Endothelial cell of hepatic sinusoid (primary cell): ENCODE results near the gene VRK3.
"Not testable (repeated sequence)": the region's sequence is repeated elsewhere in the genome, so short reads cannot be mapped to it uniquely, and the experiment has no call there.

ENCODE experiments used
- in situ Hi-C: cut with HindIII; loops from 2 replicates; pipeline ENCODE4 v1.10.0; 2017; ENCODE audit warnings: low sequenced_read_pairs

VRK3 gene

DNA sequence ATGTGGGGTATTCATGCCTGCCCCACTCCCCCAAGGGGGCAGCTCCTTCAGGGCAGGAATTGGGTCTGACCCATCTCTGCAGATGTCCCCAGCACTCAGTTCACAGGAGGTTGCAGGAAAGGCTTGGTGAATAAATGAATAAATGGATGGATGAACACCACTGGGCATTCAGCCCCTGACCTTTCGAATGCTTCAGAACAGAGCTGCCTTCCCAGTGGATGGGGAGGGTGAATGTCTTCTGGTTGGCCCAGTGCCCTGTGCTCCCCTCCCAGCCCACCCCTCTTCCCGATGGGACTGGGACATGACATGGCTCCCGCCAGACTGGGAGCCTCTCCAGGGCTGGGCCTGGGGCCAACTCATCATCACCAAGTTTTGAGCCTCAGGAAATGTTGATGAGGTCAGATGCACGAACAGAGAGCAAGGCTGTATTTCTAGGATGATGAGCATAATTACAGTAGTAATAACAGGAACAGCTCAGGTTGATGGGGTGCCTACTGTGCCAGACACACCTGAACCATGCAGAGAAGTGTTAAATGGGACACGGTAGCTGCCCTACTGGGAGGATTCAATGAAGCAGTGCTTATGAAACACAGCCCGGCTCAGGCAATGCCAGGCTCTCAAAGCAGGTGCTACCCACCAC lies 25.7 kb downstream of the VRK3 start:
- in situ Hi-C loops, result no loop called here

DNA sequence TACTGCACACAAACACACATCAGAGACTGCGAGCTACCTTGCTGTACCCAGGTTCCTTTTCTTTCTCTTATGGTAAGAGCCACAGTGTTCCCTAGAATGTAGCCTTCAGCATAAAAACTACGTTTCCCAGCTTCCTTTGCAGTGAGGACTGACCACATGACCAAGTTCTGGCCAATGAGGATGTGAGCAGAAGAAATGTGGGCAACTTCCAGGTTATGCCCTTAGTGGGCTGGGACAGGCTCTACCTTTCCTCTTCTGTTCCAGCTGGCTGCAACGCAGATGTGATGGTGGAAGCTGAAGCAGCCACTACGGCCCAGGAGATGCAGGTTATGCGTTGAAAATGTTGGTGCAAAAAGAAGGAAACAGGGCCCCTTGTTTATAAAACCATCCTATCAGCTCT lies 27.5 kb downstream of the VRK3 start:
- in situ Hi-C loops, result no loop called here

DNA sequence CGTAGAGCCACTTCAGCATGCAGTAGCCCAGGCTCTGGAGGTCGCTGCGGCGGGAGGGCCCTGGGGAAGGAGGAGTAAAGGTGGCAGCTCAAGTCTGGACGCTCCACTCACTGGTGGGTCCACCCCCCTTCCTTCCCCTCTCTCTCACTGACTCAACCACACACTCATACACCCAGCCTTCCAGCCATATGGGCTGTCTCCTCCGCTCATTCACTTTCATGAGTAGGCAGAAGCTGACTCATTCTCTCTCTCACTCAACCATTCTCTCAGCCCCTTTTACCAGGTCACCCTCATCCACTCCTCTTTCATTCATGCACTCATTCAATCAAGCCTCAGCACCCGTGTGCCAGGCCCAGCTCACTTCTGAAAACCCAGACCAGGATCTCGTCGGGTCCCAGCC lies 36.7 kb downstream of the VRK3 start:
- in situ Hi-C loops, result no loop called here

DNA sequence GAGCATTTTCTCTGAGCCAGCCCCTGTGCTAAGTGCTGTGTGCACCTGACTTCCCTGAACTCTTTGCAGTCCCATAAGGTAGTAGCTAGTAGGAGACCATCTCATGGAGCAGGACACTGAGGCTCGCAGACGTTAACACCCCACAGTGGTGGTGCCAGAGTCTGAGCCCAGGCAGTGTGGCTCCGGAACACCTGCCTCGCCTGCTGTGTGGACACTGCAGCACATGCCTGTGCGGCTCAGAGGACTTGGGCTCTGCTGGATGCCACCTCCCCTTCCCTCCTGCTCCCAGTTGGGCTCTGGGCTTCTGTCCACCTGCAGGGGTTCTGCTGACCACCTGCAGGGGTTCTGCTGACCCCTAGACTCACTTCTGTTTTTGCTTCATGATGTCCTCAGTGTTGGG lies 37.2 kb downstream of the VRK3 start:
- in situ Hi-C loops, result no loop called here

DNA sequence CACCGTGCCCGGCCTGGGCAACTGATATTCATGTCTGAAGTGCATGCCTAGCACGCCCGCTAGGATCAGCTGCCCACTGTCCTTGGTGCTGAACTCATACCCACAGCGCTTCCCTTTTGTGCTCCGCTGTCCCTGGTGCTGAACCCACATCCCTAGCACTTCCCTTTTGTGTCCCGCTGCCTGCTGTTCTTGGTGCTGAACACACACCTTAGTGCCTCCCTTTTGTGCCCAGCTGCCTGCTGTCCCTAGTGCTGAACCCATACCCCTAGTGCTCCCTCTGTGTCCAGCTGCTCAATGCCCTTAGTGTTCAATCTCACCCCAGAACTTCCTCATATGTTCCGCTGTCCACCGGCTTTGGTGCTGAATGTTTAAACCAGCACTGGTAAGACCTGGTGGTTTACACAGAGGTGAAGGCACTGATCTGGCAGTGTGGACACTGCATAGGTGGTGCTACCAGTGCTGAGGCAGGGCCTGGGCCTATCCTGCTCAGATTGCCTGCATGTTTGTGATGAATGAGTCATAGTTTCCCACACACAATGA lies 37.9 kb downstream of the VRK3 start:
- in situ Hi-C loops, result no loop called here

DNA sequence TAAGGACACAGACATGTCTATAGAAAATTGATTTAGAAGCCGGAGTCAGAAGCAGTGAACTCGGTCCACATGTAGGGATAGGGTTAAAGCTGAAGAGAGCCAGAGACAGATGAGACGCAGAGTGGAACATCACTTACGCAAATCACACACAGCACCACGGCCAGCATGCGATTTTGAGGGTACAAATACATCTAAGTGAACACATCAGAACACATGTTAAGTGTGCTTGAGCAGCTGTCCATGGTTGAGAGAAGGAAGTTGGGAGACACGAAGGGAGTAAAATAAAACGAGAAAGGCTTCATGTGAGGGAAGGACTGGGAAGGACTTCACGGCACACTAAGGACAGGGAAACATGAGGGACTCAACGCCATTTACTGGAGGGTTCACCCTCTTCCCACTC lies 38.8 kb downstream of the VRK3 start:
- in situ Hi-C loops, result no loop called here

DNA sequence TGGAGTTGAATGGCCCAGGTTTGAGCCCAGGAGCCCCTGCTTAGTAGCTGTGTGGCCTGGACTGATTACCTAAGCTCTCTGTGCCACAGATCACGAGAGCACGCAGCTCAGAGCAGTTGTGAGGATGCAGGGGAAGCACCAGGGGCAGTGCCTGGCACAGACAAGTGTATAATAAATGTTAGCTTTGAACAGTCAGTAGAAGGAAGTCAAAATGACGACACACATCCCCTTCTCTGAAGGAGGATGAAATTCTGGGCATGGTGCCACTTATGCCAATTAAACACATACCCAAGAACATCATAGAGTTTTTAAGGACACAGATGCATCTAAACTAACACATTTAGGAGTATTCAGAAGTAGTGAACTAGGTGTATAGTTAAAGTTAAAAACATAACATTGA lies 39.3 kb downstream of the VRK3 start:
- in situ Hi-C loops, result no loop called here

DNA sequence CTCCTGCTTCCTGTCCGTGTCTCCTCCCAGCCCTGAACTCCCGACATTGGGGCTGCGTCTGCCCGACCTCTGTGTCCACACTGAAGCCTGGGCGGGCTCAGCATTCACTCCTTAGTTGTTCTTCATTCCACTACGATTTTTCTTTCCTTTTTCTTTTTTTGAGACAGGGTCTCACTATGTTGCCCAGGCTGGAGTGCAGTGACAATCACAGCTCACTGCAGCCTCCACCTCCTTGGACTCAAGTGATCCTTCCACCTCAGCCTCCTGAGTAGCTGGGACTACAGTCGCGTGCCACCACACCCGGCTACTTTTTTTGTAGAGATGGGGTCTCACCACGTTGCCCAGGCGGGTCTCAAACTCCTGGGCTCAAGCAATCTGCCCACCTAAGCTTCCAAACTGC lies 40.7 kb downstream of the VRK3 start:
- in situ Hi-C loops, result no loop called here

DNA sequence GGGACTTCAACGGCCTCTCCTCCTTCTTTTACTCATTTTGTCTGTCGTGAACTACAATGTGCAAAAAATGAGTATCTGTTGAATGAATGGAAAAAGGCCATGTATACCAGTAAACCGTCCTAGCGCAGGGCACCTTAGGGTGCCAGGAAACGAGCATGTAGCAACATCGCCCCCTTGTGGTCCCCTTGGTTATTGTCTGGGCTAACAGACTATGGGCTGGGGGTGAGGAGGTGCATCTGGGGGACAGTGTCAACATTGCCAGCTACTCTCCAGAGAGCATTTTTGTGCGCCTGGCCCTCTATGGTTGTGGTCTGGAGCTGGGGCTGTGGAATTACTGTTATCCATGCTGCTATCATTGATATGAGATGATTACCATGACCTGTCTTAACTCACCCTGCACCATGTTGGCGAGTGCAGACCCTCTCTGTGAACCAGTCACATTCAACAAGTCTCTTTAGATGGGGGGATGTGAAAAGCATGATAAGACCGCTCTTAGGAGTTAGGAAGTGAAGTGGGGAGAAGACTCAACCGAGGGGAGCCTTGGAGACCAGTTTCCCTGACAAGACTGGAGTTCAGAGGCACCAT lies 41.4 kb downstream of the VRK3 start:
- in situ Hi-C loops, result no loop called here

DNA sequence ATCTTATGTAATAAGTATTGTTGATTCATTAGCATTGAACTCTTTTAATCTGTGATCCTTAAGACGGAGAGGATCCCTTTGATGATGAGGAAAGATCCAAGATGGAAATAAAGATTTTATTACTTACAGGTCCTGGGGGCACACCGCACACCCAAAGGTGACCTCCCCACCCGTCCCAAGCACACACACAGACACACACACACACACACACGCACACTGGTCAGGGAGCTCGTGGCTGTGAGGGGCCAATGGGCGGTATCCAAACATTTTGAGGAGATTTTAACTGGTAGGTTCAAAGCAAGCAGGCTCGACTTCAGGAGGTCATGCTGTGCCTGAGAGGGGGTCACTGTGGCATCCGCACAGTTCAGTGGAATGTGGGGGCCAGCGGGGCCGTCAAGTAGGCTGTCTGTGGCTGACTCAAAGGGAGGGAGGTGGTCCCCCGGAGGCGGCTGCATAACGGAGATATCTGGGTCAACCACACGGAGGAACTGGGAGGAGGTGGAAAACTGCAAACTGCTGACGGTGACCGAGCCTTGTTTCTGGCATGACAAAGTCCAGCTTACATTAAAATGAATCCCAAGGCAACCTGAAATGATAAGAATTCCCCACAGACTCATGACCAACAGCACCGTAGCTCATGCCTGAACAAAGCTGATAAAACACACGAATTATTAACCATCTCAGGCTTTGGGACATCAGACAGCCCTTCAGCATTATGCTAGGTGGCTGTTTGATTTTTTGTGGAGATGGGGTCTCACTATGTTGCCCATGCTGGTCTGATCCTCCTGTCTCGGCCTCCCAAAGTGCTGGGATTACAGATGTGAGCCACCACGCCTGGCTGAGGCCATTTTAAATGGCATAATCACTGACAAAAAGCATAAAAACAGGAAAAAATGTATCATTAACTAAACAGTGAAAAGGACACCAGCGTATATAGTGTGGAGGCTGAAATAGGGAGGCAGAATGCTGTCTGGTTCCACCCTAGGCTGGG lies 43.3 kb downstream of the VRK3 start:
- in situ Hi-C loops, result no loop called here

DNA sequence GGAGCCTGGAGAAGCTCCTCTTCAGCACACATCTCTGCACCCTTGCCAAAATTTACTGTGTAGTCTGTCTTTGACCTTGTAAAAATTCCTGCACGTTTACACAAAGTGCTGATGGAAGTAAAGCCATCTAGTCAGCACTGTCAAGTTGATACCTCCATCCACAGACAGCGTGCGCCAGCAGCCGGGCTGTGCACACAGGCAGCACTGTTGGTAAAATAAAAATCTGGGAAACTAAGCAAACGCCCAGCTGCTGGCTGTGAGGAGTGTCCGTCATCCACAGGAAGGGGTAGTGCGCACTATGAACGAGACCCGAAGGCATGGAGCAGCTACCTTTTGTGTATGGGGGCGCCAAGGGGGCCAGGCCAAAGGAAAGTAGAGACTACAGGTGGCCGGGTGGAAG lies 46.8 kb downstream of the VRK3 start:
- in situ Hi-C loops, result no loop called here

DNA sequence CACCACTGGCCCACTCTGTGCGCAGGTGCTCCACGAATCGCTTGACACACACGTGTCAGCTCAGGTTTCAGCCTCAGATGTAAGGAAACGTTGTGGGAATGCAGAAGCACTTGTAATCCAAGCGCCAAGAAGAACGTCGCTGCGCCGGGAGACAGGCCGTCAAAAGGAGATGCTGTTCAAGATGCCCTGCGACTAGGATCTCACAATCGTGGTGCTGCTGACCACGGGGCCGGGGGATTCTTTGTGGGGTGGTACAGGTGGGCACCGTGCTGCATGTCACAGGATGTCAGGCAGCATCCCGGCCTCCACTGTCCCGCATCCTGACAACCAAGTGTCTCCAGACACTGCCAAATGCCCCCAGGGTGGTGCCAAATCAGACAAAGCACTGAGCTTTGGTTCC lies 47.3 kb downstream of the VRK3 start:
- in situ Hi-C loops, result no loop called here

DNA sequence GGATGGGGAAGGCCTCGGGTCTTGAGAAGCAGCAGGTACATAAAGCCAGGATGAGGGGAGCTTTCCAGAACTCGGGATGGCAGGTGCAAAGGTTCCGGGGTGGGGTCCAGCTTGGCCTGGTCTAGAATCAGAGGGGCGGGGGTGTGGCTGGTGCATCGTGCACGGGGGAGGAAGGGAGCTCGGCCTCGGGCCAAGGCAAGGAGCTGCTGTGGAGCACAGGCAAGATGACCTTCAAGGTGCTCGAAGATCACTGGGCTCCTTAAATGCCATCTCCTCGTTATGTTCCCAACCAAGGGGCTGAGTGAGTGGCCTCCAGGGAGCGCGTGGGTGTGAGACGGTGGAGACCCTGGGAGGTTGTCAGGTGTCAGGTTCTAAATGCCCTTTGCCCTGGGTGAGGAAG lies 48.1 kb downstream of the VRK3 start:
- in situ Hi-C loops, result no loop called here

DNA sequence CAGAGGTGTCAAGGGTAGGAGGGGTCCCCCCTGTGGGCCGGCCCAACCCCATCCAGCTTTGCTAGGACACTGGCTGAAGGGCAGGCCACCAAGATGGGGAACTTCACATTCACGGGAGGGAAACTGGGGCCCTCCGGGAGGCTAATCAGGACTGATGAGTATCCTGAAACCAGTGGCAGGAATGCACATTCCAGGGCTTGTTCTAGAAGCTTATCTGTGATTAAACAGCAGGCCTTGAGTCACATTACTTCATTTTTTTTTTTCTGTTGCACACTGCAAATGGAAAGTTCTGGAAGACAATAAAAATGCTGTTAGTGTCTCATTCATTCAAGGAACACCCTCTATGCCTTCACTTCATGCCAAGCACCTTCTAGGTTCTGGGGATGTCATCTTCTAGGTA lies 48.7 kb downstream of the VRK3 start:
- in situ Hi-C loops, result no loop called here

DNA sequence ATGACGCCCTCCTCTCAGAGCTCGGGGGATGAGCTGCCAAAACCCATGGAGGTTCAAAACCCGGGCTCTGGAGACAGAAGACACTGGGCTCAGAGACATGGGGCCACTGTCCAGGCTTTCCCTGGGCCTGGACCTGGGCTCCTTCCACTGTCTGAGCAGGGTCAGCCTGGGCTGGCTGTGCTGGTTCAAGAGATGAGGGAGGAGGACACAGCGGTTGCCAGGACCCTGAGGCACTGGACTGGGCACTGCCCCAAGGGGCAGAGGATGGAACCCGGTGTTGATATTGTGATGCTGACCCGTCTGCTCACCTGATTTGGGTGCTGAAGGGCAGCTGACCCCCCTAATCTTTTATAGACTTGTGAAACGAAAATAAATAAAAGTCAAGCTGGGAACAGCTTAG lies 50.1 kb downstream of the VRK3 start:
- in situ Hi-C loops, result no loop called here

DNA sequence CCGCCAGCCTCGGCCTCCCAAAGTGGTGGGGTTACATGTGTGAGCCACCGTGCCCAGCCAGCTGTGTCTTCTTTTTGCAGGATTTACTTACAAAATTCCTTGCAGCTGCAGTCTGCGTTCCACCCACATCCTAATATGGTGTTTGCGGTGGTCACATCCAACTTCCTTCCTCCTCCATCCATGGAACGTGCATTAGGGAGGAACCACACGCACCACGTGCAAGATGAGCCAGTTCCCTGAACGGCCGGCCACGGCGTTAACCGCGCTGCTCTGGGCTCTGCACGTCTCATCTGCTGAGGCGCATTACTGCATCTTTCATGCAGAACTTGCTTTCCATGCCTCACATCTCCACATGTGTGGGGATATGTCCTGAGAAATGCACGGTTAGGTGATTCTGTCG lies 51.2 kb downstream of the VRK3 start:
- in situ Hi-C loops, result no loop called here

DNA sequence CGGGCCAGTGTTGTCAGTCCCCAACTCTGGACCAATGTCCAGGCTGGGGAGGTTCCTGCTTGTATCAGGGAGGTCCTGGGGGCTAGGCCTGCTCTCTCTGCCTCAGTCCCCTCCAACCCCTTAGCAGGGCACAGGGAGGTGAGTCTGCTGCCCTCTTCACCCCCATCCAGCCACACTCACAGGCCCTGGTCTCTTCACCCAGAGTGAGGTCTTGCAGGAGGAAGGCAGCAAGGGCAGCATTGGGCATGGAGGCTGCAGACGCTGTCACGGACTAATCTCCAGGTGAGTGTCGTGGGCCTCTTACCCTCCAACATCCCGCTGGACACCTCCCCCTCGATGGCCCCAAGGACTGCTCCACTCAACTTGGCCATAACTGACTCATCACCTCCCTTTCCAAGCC lies 52.3 kb downstream of the VRK3 start:
- in situ Hi-C loops, result no loop called here

DNA sequence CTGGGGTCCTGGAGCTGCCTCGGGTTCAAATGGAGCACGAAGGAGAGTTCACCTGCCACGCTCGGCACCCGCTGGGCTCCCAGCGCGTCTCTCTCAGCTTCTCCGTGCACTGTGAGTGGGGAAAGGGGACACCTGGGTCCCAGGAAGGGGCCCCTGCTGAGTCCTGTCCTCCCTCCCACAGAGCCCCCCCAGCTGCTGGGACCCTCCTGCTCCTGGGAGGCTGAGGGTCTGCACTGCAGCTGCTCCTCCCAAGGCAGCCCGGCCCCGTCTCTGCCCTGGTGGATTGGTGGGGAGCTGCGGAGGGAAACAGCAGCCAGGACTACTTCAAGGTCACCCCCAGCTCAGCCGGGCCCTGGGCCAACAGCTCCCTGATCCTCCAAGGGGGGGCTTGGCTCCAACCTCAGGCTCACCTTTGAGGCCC lies 53.2 kb downstream of the VRK3 start:
- in situ Hi-C loops, result no loop called here

DNA sequence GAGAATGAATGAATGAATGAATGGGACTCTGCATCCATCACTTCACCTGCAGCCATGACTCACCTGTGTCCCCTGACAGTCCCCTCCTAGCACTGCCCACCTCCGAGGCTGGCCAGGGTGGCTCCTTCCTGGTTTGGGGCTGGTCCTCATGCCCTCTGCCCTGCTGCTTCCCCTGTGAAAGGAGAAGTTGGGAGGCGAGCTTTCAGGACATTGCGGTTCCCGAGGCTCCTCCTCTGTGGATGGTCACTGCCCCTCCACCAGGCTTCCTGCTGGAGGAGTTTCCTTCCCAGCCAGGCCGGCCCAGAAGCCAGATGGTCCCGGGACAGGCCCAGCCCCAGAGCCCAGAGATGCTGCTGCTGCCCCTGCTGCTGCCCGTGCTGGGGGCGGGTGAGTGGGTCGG lies 55.8 kb downstream of the VRK3 start:
- in situ Hi-C loops, result not testable (repeated sequence)

DNA sequence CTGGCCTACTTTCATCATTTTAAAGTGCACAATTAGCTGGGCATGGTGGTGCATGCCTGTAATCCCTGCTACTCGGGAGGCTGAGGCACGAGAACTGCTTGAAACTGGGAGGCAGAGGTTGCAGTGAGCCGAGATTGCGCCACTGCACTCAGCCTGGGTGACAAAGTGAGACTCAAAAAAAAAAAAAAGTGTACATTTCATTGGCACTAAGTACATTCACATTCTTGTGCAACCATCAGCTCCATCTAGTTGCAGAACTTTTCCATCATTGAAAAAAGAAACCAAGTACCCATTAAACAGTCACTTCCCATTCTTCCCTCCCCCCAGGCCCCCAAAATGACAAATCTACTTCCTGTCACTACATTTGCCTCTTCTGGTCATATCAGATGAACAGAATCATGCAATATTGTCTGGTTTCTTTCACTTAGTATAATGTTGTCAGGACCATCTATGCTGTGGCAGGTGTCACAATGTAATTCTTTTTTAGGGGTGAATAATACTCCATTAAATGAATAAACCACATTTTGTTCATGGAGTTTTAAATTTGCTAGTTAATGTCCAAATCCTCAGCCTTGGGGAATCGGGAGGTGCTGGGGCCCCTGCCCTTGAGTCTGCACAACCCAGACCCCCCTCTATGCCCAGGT lies 56.8 kb downstream of the VRK3 start:
- in situ Hi-C loops, result no loop called here

DNA sequence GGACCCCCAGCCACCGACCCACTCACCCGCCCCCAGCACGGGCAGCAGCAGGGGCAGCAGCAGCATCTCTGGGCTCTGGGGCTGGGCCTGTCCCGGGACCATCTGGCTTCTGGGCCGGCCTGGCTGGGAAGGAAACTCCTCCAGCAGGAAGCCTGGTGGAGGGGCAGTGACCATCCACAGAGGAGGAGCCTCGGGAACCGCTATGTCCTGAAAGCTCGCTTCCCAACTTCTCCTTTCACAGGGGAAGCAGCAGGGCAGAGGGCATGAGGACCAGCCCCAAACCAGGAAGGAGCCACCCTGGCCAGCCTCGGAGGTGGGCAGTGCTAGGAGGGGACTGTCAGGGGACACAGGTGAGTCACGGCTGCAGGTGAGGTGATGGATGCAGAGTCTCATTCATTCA lies 64.2 kb downstream of the VRK3 start, which contains the start of gene SIGLEC11:
SIGLEC11 (minus strand) TSS at position 193 of the 400 bp plus-strand sequence; CDS start at position 102, 91 bp downstream.
- in situ Hi-C loops, result not testable (repeated sequence)
